Tibial artery (tissue), 4 donors: ENCODE data around the gene COL4A3.
"Not testable (repeated sequence)": the region's sequence is repeated elsewhere in the genome, so short reads cannot be mapped to it uniquely, and the experiment has no call there.

Source experiments
- DNase-seq, 2 donors: peaks; one replicate each; pipeline ENCODE4 v3.0.0-alpha.2; 2019
- H3K27ac ChIP-seq, 2 donors: fragments of 200-600 bp; sonication (generic) in 1 of 2; 1 replicate in 1 of 2; 2 replicates in 1 of 2; pipeline ENCODE4 v1.5.1; 2018 to 2019; ENCODE audit warnings: mild to moderate bottlenecking in 1 of 2
- H3K27me3 ChIP-seq, 2 donors: fragments of 200-600 bp; sonication (generic) in 1 of 2; one replicate each; pipeline versions ENCODE4 v1.5.1 to v1.6.0; 2016 to 2019
- H3K36me3 ChIP-seq, 3 donors: fragments of 200-600 bp; sonication (generic) in 2 of 3; one replicate each; pipeline ENCODE4 v1.5.1; 2016 to 2019; ENCODE audit warnings: mild to moderate bottlenecking in 2 of 3
- H3K4me1 ChIP-seq, 4 donors: fragments of 200-600 bp; sonication (generic) in 2 of 4; 1 replicate in 3 of 4; 2 replicates in 1 of 4; pipeline ENCODE4 v1.5.1; 2016 to 2019
- H3K4me3 ChIP-seq, 2 donors: fragments of 200-600 bp; sonication (generic) in 1 of 2; 1 replicate in 1 of 2; 2 replicates in 1 of 2; pipeline ENCODE4 v1.5.1; 2018 to 2019; ENCODE audit warnings: mild to moderate bottlenecking in 2 of 2
- H3K9me3 ChIP-seq, 3 donors: fragments of 200-600 bp; sonication (generic) in 1 of 3; one replicate each; pipeline ENCODE4 v1.5.1; 2016 to 2019
- CTCF ChIP-seq, 2 experiments: fragments of 200-600 bp in 1 of 2; fragments of 450-650 bp in 1 of 2; IDR thresholded peaks; one replicate each; pipeline ENCODE4 v1.5.1; 2017 to 2019; ENCODE audit warnings: antibody characterized with exemption in 2 of 2, mild to moderate bottlenecking in 1 of 2, moderate library complexity in 1 of 2
- intact Hi-C: fragments of 100-400 bp; cut with DNase I; formaldehyde crosslinking; loops from one replicate; pipeline ENCODE4 v1.15.0; 2023; ENCODE audit warnings: low total_unique reads

COL4A3 gene

DNA sequence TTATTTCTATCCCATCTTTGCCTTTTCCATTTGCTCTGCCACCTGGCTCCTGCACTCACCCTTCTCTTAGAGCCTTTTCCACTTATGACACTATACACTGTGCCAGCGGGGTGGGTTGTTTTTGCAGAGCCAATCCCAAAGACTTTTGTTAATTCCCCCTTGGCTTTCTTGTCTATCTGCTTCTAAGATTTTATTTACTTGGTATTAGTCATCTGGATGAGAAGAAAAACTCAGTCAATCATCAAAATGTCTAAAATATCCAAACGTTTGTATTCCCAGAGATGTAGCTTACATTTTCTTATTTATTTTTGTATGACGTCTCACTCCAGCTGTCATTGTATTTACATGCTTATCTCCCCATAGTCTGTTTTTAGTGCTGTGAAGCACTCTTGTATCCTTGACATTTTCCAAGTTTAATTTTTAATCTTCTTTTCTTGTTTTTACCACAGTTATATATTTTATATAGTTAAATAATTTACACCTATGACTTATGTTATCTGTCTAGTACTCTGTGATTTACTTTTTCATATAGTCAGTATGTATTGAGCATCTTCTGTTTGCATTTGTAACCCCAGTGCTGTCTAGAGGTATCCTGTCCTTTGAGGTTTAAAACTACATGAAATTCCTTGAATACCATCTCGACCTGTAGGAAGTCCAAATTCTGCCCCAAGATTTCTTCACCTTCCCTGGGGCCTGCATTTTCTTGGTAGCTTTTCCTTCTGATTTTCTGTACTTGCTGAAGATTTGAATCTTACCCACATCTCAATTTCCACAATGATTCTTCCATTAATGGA, 55.1 kb downstream of the COL4A3 start:
- no peak overlapping the region for H3K27ac ChIP-seq
- no peaks in the 10 kb centered on the region for H3K9me3 ChIP-seq
- no peak overlapping the region for H3K4me3 ChIP-seq
- no peaks in the 10 kb centered on the region for H3K4me1 ChIP-seq
- no peak for TF ChIP-seq CTCF (IDR thresholded peaks at IDR 0.05)
- DNase-seq, result no peak
- no peaks in the 10 kb centered on the region for H3K36me3 ChIP-seq
- H3K27me3 ChIP-seq, result no peaks in the 10 kb centered on the region
- intact Hi-C loops, result no loop called here

- Histone ChIP-seq H3K27ac (no peak overlapping the region), H3K27me3 (no peaks in the 10 kb centered on the region), H3K4me3 (no peak overlapping the region), H3K4me1 (no peaks in the 10 kb centered on the region), H3K9me3 (no peaks in the 10 kb centered on the region), H3K36me3 (no peaks in the 10 kb centered on the region)
- no peak for DNase-seq
- TF ChIP-seq CTCF (IDR thresholded peaks at IDR 0.05), result no peak
- intact Hi-C loops, result no loop called here
Observed at GRCh38 chr2:227221120-227221519, 56.7 kb downstream of the COL4A3 start.

GRCh38 chr2:227222292-227222691, 57.9 kb downstream of the COL4A3 start:
- Histone ChIP-seq H3K27me3 (no peaks in the 10 kb centered on the region), H3K36me3 (no peaks in the 10 kb centered on the region), H3K9me3 (no peaks in the 10 kb centered on the region), H3K4me3 (no peak overlapping the region), H3K27ac (no peak overlapping the region), H3K4me1 (no peaks in the 10 kb centered on the region)
- no peak for TF ChIP-seq CTCF (IDR thresholded peaks at IDR 0.05)
- no peak for DNase-seq
- intact Hi-C loops, result no loop called here

- H3K36me3 ChIP-seq, H3K9me3 ChIP-seq, H3K27me3 ChIP-seq, H3K4me1 ChIP-seq, DNase-seq, intact Hi-C loops, H3K27ac ChIP-seq, H3K4me3 ChIP-seq: not testable (repeated sequence)
Observed at GRCh38 chr2:227225641-227226040, 61.2 kb downstream of the COL4A3 start.

DNA sequence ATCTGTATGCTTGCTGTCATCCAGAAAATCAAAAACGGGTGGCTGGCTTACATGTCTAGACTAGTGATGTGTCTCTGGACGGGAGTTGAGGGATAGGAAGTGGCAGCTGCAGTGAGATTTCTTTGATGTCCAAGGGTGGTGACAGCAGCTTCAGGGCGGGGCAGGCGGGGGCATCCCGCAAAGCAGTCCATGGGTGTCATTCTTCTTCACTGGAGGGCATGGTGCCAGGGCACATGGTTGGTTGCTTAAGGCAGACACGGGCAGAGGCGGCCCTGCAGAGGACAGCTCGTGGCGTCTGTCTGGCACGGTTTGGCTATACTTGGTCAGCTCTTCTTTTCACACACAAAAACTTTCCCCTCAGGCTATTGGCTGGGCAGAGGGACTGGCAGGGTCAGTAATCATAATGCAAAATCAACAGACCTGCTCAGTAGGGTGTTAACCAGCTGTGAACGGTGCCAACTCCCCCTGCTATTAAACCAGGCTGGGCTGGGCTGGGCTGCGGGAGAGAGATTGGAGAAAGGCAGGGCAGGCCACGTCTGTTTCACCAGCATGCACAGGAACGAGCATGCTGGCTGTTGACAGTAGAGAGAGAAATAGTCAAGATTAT, 63.7 kb downstream of the COL4A3 start:
- TF ChIP-seq CTCF (IDR thresholded peaks at IDR 0.05), result no peak
- H3K4me3 ChIP-seq, result no peak overlapping the region
- H3K9me3 ChIP-seq, result no peaks in the 10 kb centered on the region
- intact Hi-C loops, result no loop called here
- H3K4me1 ChIP-seq, result no peaks in the 10 kb centered on the region
- no peak overlapping the region for H3K27ac ChIP-seq
- DNase-seq, result no peak
- H3K27me3 ChIP-seq, result no peaks in the 10 kb centered on the region
- no peaks in the 10 kb centered on the region for H3K36me3 ChIP-seq

DNA sequence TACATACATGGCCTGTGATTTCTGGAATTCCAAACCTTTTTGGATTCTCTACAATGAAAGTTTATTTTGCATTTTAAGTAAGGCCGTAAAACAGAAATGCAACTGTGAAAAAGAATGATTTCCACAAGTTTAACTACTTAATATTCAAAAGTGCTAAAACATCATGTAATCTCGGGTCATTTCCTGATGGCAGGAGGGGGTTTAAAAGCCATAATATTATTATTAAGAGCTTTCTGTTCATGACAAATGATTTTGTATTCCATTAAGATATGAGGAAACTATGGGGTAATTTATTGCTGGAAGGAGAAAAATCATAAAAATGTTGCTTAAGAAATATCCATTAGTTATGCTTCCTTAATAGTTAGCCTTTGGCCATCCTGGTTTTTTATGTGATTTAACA, 65.7 kb downstream of the COL4A3 start:
- intact Hi-C loops, result no loop called here
- Histone ChIP-seq H3K27ac (no peak overlapping the region), H3K36me3 (no peaks in the 10 kb centered on the region), H3K4me1 (no peaks in the 10 kb centered on the region), H3K9me3 (no peaks in the 10 kb centered on the region), H3K4me3 (no peak overlapping the region), H3K27me3 (no peaks in the 10 kb centered on the region)
- DNase-seq, result no peak
- TF ChIP-seq CTCF (IDR thresholded peaks at IDR 0.05), result no peak
